ENCODE data around the gene PTPDC1. TPM values are rescaled to one million over a fixed set of nuclear protein-coding genes. Genes with fewer than 3 reads are reported as not detected.
"Not testable (repeated sequence)": the region's sequence is repeated elsewhere in the genome, so short reads cannot be mapped to it uniquely, and the experiment has no call there.

The PTPDC1 gene
- total RNA-seq, 1 donor from 2014 or later: 5.5 TPM

GRCh38 chr9:94100152-94100879 lies 16.1 kb downstream of the PTPDC1 start:
- DNase-seq (ENCODE audit: low spot score): no peak
- Mint-ChIP-seq H3K4me3 (no peak overlapping the region), H3K36me3 (ENCODE audit: low read depth) (no peaks in the 10 kb centered on the region), H3K27me3 (ENCODE audit: insufficient read depth) (no peaks in the 10 kb centered on the region), H3K9me3 (no peaks in the 10 kb centered on the region), H3K27ac (no peak overlapping the region), H3K4me1 (ENCODE audit: low read depth) (no peaks in the 10 kb centered on the region)
- intact Hi-C loops (cut with micrococcal nuclease): no loop called here

GRCh38 chr9:94101162-94101853 lies 17.0 kb downstream of the PTPDC1 start:
- intact Hi-C loops (cut with micrococcal nuclease): no loop called here
- Mint-ChIP-seq H3K27ac (no peak overlapping the region), H3K4me1 (ENCODE audit: low read depth) (no peaks in the 10 kb centered on the region), H3K27me3 (ENCODE audit: insufficient read depth) (no peaks in the 10 kb centered on the region), H3K9me3 (no peaks in the 10 kb centered on the region), H3K36me3 (ENCODE audit: low read depth) (no peaks in the 10 kb centered on the region), H3K4me3 (no peak overlapping the region)
- no peak for DNase-seq (ENCODE audit: low spot score)

GRCh38 chr9:94108584-94108983 lies 24.3 kb downstream of the PTPDC1 start:
- no peaks in the 10 kb centered on the region for H3K27me3 Mint-ChIP-seq (ENCODE audit: insufficient read depth)
- H3K4me3 Mint-ChIP-seq: no peak overlapping the region
- no peaks in the 10 kb centered on the region for H3K36me3 Mint-ChIP-seq (ENCODE audit: low read depth)
- no peak overlapping the region for H3K27ac Mint-ChIP-seq
- peaks cover 5% of the 10 kb centered on the region for H3K9me3 Mint-ChIP-seq
- no peak for DNase-seq (ENCODE audit: low spot score)
- H3K4me1 Mint-ChIP-seq (ENCODE audit: low read depth): peaks cover 4% of the 10 kb centered on the region
- intact Hi-C loops (cut with micrococcal nuclease): no loop called here

- Mint-ChIP-seq H3K36me3 (ENCODE audit: low read depth) (no peaks in the 10 kb centered on the region), H3K9me3 (peaks cover 5% of the 10 kb centered on the region), H3K4me1 (ENCODE audit: low read depth) (peaks cover 4% of the 10 kb centered on the region), H3K27me3 (ENCODE audit: insufficient read depth) (no peaks in the 10 kb centered on the region), H3K27ac (no peak overlapping the region), H3K4me3 (no peak overlapping the region)
- intact Hi-C loops (cut with micrococcal nuclease): no loop called here
- no peak for DNase-seq (ENCODE audit: low spot score)
Observed at GRCh38 chr9:94110821-94111252, 26.6 kb downstream of the PTPDC1 start.

- Mint-ChIP-seq H3K27ac (no peak overlapping the region), H3K4me3 (no peak overlapping the region), H3K27me3 (ENCODE audit: insufficient read depth) (no peaks in the 10 kb centered on the region), H3K36me3 (ENCODE audit: low read depth) (no peaks in the 10 kb centered on the region), H3K4me1 (ENCODE audit: low read depth) (peaks cover 4% of the 10 kb centered on the region), H3K9me3 (peaks cover 5% of the 10 kb centered on the region)
- intact Hi-C loops (cut with micrococcal nuclease): no loop called here
- no peak for DNase-seq (ENCODE audit: low spot score)
Observed at GRCh38 chr9:94111446-94111845, 27.2 kb downstream of the PTPDC1 start.

- Mint-ChIP-seq H3K27ac (no peak overlapping the region), H3K4me3 (no peak overlapping the region), H3K9me3 (peaks cover 5% of the 10 kb centered on the region), H3K4me1 (ENCODE audit: low read depth) (peaks cover 4% of the 10 kb centered on the region), H3K36me3 (ENCODE audit: low read depth) (no peaks in the 10 kb centered on the region), H3K27me3 (ENCODE audit: insufficient read depth) (no peaks in the 10 kb centered on the region)
- intact Hi-C loops (cut with micrococcal nuclease): no loop called here
- no peak for DNase-seq (ENCODE audit: low spot score)
Observed at GRCh38 chr9:94112716-94113465, 28.6 kb downstream of the PTPDC1 start.

GRCh38 chr9:94120088-94120487 lies 35.8 kb downstream of the PTPDC1 start:
- H3K36me3 Mint-ChIP-seq (ENCODE audit: low read depth); H3K4me1 Mint-ChIP-seq (ENCODE audit: low read depth); DNase-seq (ENCODE audit: low spot score); H3K9me3 Mint-ChIP-seq; H3K4me3 Mint-ChIP-seq; intact Hi-C loops (cut with micrococcal nuclease); H3K27me3 Mint-ChIP-seq (ENCODE audit: insufficient read depth); H3K27ac Mint-ChIP-seq: not testable (repeated sequence)

GRCh38 chr9:94120854-94121376 lies 36.7 kb downstream of the PTPDC1 start:
- Mint-ChIP-seq H3K9me3 (no peaks in the 10 kb centered on the region), H3K27ac (no peak overlapping the region), H3K27me3 (ENCODE audit: insufficient read depth) (no peaks in the 10 kb centered on the region), H3K4me3 (no peak overlapping the region), H3K4me1 (ENCODE audit: low read depth) (no peaks in the 10 kb centered on the region), H3K36me3 (ENCODE audit: low read depth) (no peaks in the 10 kb centered on the region)
- intact Hi-C loops (cut with micrococcal nuclease): no loop called here
- DNase-seq (ENCODE audit: low spot score): no peak

- no peak overlapping the region for H3K27ac Mint-ChIP-seq
- intact Hi-C loops (cut with micrococcal nuclease): no loop called here
- DNase-seq (ENCODE audit: low spot score): no peak
- H3K4me3 Mint-ChIP-seq: no peak overlapping the region
- H3K36me3 Mint-ChIP-seq (ENCODE audit: low read depth): no peaks in the 10 kb centered on the region
- H3K27me3 Mint-ChIP-seq (ENCODE audit: insufficient read depth): no peaks in the 10 kb centered on the region
- H3K9me3 Mint-ChIP-seq: peaks cover 25% of the 10 kb centered on the region
- no peaks in the 10 kb centered on the region for H3K4me1 Mint-ChIP-seq (ENCODE audit: low read depth)
Observed at GRCh38 chr9:94126844-94127243, 42.6 kb downstream of the PTPDC1 start.

- H3K4me1 Mint-ChIP-seq (ENCODE audit: low read depth): no peaks in the 10 kb centered on the region
- H3K27me3 Mint-ChIP-seq (ENCODE audit: insufficient read depth): no peaks in the 10 kb centered on the region
- H3K27ac Mint-ChIP-seq: no peak overlapping the region
- DNase-seq (ENCODE audit: low spot score): no peak
- no peaks in the 10 kb centered on the region for H3K36me3 Mint-ChIP-seq (ENCODE audit: low read depth)
- peaks cover 25% of the 10 kb centered on the region for H3K9me3 Mint-ChIP-seq
- no peak overlapping the region for H3K4me3 Mint-ChIP-seq
- intact Hi-C loops (cut with micrococcal nuclease): no loop called here
Observed at GRCh38 chr9:94127806-94128205, 43.5 kb downstream of the PTPDC1 start.

- DNase-seq (ENCODE audit: low spot score): no peak
- Mint-ChIP-seq H3K27ac (no peak overlapping the region), H3K4me1 (ENCODE audit: low read depth) (no peaks in the 10 kb centered on the region), H3K36me3 (ENCODE audit: low read depth) (no peaks in the 10 kb centered on the region), H3K9me3 (peaks cover 25% of the 10 kb centered on the region), H3K27me3 (ENCODE audit: insufficient read depth) (no peaks in the 10 kb centered on the region), H3K4me3 (no peak overlapping the region)
- intact Hi-C loops (cut with micrococcal nuclease): no loop called here
Observed at GRCh38 chr9:94128580-94128979, 44.3 kb downstream of the PTPDC1 start.

GRCh38 chr9:94134629-94135028 lies 50.4 kb downstream of the PTPDC1 start:
- no peak for DNase-seq (ENCODE audit: low spot score)
- Mint-ChIP-seq H3K4me1 (ENCODE audit: low read depth) (no peaks in the 10 kb centered on the region), H3K9me3 (peaks cover 3% of the 10 kb centered on the region), H3K4me3 (no peak overlapping the region), H3K27ac (no peak overlapping the region), H3K27me3 (ENCODE audit: insufficient read depth) (peaks cover 2% of the 10 kb centered on the region), H3K36me3 (ENCODE audit: low read depth) (no peaks in the 10 kb centered on the region)
- intact Hi-C loops (cut with micrococcal nuclease): no loop called here

- intact Hi-C loops (cut with micrococcal nuclease): no loop called here
- H3K4me1 Mint-ChIP-seq (ENCODE audit: low read depth): no peaks in the 10 kb centered on the region
- no peak for DNase-seq (ENCODE audit: low spot score)
- H3K4me3 Mint-ChIP-seq: no peak overlapping the region
- H3K27ac Mint-ChIP-seq: no peak overlapping the region
- H3K9me3 Mint-ChIP-seq: no peaks in the 10 kb centered on the region
- H3K36me3 Mint-ChIP-seq (ENCODE audit: low read depth): no peaks in the 10 kb centered on the region
- peaks cover 2% of the 10 kb centered on the region for H3K27me3 Mint-ChIP-seq (ENCODE audit: insufficient read depth)
Observed at GRCh38 chr9:94135222-94135621, 51.0 kb downstream of the PTPDC1 start.

Measured in activated T-helper 1 cell treated with anti-CD3 and anti-CD28 coated beads, Interleukin-12 subunit alpha, Interleukin-12 subunit beta, Interleukin-2, Interleukin-4 antibody, amounts not matched to agents 30 ng/mL and 10 ng/mL and 1 ng/mL, durations not matched to agents 14 hours and 24 hours and 36 hours (primary cell).